Measurements from ENCODE around the gene TFAP2C. TPM values are rescaled to one million over a fixed set of nuclear protein-coding genes. Genes with fewer than 3 reads are reported as not detected.

Gene TFAP2C
- polyA plus RNA-seq, 2 donors, result 18.3 to 18.6 TPM

GRCh38 chr20:56592817-56593216, 36.3 kb upstream of the TFAP2C start:
- Histone ChIP-seq H3K4me1 (ENCODE audit: control insufficient read depth in 2 of 2, insufficient read depth in 2 of 2, low read length in 1 of 2) (peaks cover 0 to 2% of the 10 kb centered on the region in 2 donors), H3K27me3 (ENCODE audit: control insufficient read depth in 1 of 2, insufficient read depth in 2 of 2, low read length in 2 of 2) (no peaks in the 10 kb centered on the region), H3K9me3 (ENCODE audit: control insufficient read depth in 2 of 2, insufficient read depth in 1 of 2, low read depth in 1 of 2, low read length in 1 of 2) (no peaks in the 10 kb centered on the region), H3K4me3 (ENCODE audit: low read depth in 1 of 2, low read length in 2 of 2) (no peak overlapping the region), H3K27ac (ENCODE audit: low read depth in 2 of 2, low read length in 1 of 2) (no peak overlapping the region), H3K36me3 (ENCODE audit: control insufficient read depth in 2 of 2, insufficient read depth in 2 of 2, low read length in 1 of 2) (no peaks in the 10 kb centered on the region)
- 70% methylated on average over 6 of the region's 6 CpGs for WGBS, 2 donors

- Histone ChIP-seq H3K27ac (ENCODE audit: low read depth in 2 of 2, low read length in 1 of 2) (no peak overlapping the region), H3K9me3 (ENCODE audit: control insufficient read depth in 2 of 2, insufficient read depth in 1 of 2, low read depth in 1 of 2, low read length in 1 of 2) (no peaks in the 10 kb centered on the region), H3K36me3 (ENCODE audit: control insufficient read depth in 2 of 2, insufficient read depth in 2 of 2, low read length in 1 of 2) (no peaks in the 10 kb centered on the region), H3K27me3 (ENCODE audit: control insufficient read depth in 1 of 2, insufficient read depth in 2 of 2, low read length in 2 of 2) (no peaks in the 10 kb centered on the region), H3K4me3 (ENCODE audit: low read depth in 1 of 2, low read length in 2 of 2) (no peak overlapping the region), H3K4me1 (ENCODE audit: control insufficient read depth in 2 of 2, insufficient read depth in 2 of 2, low read length in 1 of 2) (no peaks in the 10 kb centered on the region)
- 78 to 82% methylated on average over 17 of the region's 17 CpGs for WGBS, 2 donors
Measured at GRCh38 chr20:56595746-56596475, 33.2 kb upstream of the TFAP2C start.

GRCh38 chr20:56601166-56601565, 27.9 kb upstream of the TFAP2C start:
- WGBS, 2 donors, result 63 to 68% methylated on average over 2 of the region's 2 CpGs

GRCh38 chr20:56604673-56605072, 24.4 kb upstream of the TFAP2C start:
- no peak overlapping the region for H3K27ac ChIP-seq (ENCODE audit: low read depth in 2 of 2, low read length in 1 of 2)
- no peaks in the 10 kb centered on the region for H3K9me3 ChIP-seq (ENCODE audit: control insufficient read depth in 2 of 2, insufficient read depth in 1 of 2, low read depth in 1 of 2, low read length in 1 of 2)
- no peaks in the 10 kb centered on the region for H3K4me1 ChIP-seq (ENCODE audit: control insufficient read depth in 2 of 2, insufficient read depth in 2 of 2, low read length in 1 of 2)
- no peaks in the 10 kb centered on the region for H3K36me3 ChIP-seq (ENCODE audit: control insufficient read depth in 2 of 2, insufficient read depth in 2 of 2, low read length in 1 of 2)
- H3K4me3 ChIP-seq (ENCODE audit: low read depth in 1 of 2, low read length in 2 of 2), result no peak overlapping the region
- no peaks in the 10 kb centered on the region for H3K27me3 ChIP-seq (ENCODE audit: control insufficient read depth in 1 of 2, insufficient read depth in 2 of 2, low read length in 2 of 2)
- WGBS, 2 donors, result 81 to 86% methylated on average over 10 of the region's 10 CpGs

More at GRCh38 chr20:56601166-56601565, 27.9 kb upstream of the TFAP2C start:
- Histone ChIP-seq H3K27me3 (ENCODE audit: control insufficient read depth in 1 of 2, insufficient read depth in 2 of 2, low read length in 2 of 2) (no peaks in the 10 kb centered on the region), H3K9me3 (ENCODE audit: control insufficient read depth in 2 of 2, insufficient read depth in 1 of 2, low read depth in 1 of 2, low read length in 1 of 2) (no peaks in the 10 kb centered on the region), H3K4me1 (ENCODE audit: control insufficient read depth in 2 of 2, insufficient read depth in 2 of 2, low read length in 1 of 2) (no peaks in the 10 kb centered on the region), H3K36me3 (ENCODE audit: control insufficient read depth in 2 of 2, insufficient read depth in 2 of 2, low read length in 1 of 2) (no peaks in the 10 kb centered on the region), H3K27ac (ENCODE audit: low read depth in 2 of 2, low read length in 1 of 2) (no peak overlapping the region), H3K4me3 (ENCODE audit: low read depth in 1 of 2, low read length in 2 of 2) (no peak overlapping the region)

GRCh38 chr20:56605261-56605996, 23.7 kb upstream of the TFAP2C start:
- H3K4me3 ChIP-seq (ENCODE audit: low read depth in 1 of 2, low read length in 2 of 2), result no peak overlapping the region
- H3K27me3 ChIP-seq (ENCODE audit: control insufficient read depth in 1 of 2, insufficient read depth in 2 of 2, low read length in 2 of 2), result no peaks in the 10 kb centered on the region
- no peaks in the 10 kb centered on the region for H3K9me3 ChIP-seq (ENCODE audit: control insufficient read depth in 2 of 2, insufficient read depth in 1 of 2, low read depth in 1 of 2, low read length in 1 of 2)
- no peaks in the 10 kb centered on the region for H3K4me1 ChIP-seq (ENCODE audit: control insufficient read depth in 2 of 2, insufficient read depth in 2 of 2, low read length in 1 of 2)
- WGBS, 2 donors, result 80 to 90% methylated on average over 6 of the region's 6 CpGs
- no peaks in the 10 kb centered on the region for H3K36me3 ChIP-seq (ENCODE audit: control insufficient read depth in 2 of 2, insufficient read depth in 2 of 2, low read length in 1 of 2)
- H3K27ac ChIP-seq (ENCODE audit: low read depth in 2 of 2, low read length in 1 of 2), result no peak overlapping the region

DNA sequence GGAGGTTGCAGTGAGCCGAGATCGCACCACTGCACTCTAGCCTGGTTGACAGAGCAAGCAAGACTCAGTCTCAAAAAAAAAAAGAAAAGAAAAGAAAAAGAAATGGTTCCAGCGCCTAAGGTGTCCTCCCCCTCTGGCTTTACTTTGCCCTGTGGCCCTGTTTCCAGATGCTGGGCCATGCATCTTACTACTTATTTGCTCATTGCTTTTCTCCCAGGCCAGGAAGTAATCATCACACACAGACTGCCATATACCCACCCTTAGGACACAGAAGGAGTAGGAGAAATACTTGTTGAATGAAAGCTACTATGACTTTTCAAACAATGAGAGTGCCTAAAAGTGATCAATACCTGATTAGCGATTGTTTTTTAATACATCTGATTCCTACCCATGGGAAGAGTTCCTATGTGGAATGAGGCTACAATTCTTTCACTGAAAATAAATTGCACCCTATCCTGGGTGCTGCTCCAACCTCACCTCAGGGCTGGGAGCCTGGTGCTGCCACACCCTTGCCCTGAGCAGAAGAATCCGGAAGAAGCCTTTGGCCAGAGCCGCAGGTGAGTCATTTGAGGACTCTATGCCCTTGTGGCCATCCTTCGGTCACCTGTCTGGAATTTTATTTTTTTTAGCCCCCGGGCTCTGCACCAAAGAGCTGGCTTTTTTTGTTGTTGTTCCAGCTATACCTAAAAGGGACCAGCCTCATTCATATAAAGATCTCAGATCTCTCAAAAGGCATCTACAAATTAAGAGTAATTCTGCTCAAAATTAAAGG, 22.7 kb upstream of the TFAP2C start:
- Histone ChIP-seq H3K36me3 (ENCODE audit: control insufficient read depth in 2 of 2, insufficient read depth in 2 of 2, low read length in 1 of 2) (no peaks in the 10 kb centered on the region), H3K27me3 (ENCODE audit: control insufficient read depth in 1 of 2, insufficient read depth in 2 of 2, low read length in 2 of 2) (no peaks in the 10 kb centered on the region), H3K27ac (ENCODE audit: low read depth in 2 of 2, low read length in 1 of 2) (no peak overlapping the region), H3K4me3 (ENCODE audit: low read depth in 1 of 2, low read length in 2 of 2) (no peak overlapping the region), H3K4me1 (ENCODE audit: control insufficient read depth in 2 of 2, insufficient read depth in 2 of 2, low read length in 1 of 2) (no peaks in the 10 kb centered on the region), H3K9me3 (ENCODE audit: control insufficient read depth in 2 of 2, insufficient read depth in 1 of 2, low read depth in 1 of 2, low read length in 1 of 2) (no peaks in the 10 kb centered on the region)
- WGBS, 2 donors, result 70 to 75% methylated on average over 8 of the region's 8 CpGs

DNA sequence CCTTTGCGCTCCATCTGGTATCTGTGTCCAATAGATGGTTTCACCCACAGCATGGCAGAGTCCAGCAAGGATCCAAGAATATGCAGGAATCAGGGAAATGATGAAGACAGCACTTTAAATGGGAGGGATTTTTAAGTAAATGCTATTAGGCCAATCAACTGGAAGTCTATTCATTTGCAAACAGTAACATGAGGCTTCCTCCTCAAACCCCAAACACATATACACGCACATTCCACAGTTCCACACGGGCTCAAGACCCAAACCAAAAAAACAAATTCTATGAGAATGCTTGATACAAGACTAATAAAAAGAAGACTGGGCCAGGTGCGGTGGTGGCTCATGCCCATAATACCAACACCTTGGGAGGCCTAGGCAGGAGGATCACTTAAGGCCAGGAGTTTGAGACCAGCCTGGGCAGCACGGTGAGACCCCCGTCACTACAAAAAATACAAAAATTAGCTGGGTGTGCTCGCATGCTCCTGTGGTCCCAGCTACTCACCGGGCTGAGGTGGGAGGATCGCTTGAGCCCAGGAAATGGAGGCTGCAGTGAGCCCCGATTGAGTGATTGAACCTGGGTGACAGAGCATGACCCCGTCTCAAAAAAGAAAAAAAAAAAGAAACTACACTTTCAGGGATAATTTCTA, 21.9 kb upstream of the TFAP2C start:
- WGBS, 2 donors, result 86 to 90% methylated on average over 11 of the region's 11 CpGs
- no peaks in the 10 kb centered on the region for H3K4me1 ChIP-seq (ENCODE audit: control insufficient read depth in 2 of 2, insufficient read depth in 2 of 2, low read length in 1 of 2)
- no peaks in the 10 kb centered on the region for H3K36me3 ChIP-seq (ENCODE audit: control insufficient read depth in 2 of 2, insufficient read depth in 2 of 2, low read length in 1 of 2)
- no peaks in the 10 kb centered on the region for H3K27me3 ChIP-seq (ENCODE audit: control insufficient read depth in 1 of 2, insufficient read depth in 2 of 2, low read length in 2 of 2)
- H3K4me3 ChIP-seq (ENCODE audit: low read depth in 1 of 2, low read length in 2 of 2), result no peak overlapping the region
- H3K27ac ChIP-seq (ENCODE audit: low read depth in 2 of 2, low read length in 1 of 2), result no peak overlapping the region
- no peaks in the 10 kb centered on the region for H3K9me3 ChIP-seq (ENCODE audit: control insufficient read depth in 2 of 2, insufficient read depth in 1 of 2, low read depth in 1 of 2, low read length in 1 of 2)

DNA sequence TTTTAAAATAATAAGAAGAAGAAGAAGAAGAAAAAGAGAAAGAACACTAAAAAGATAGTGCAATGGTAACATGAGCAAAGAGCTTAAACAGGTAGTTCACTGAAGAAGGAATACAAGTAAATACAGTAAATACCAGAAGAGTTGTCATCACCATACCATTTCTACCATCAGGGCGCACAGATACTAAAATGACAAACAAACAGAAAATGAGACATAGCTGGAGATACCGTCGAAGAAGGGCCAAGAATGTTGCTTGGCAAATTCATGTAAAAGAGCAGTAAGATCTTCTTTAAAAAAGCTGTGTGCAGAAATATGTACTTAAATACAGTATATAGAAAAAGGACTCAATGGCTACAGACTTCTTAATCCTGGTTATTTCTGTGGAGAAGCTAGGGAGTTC, 20.7 kb upstream of the TFAP2C start:
- H3K9me3 ChIP-seq (ENCODE audit: control insufficient read depth in 2 of 2, insufficient read depth in 1 of 2, low read depth in 1 of 2, low read length in 1 of 2), result no peaks in the 10 kb centered on the region
- no peaks in the 10 kb centered on the region for H3K27me3 ChIP-seq (ENCODE audit: control insufficient read depth in 1 of 2, insufficient read depth in 2 of 2, low read length in 2 of 2)
- no peaks in the 10 kb centered on the region for H3K36me3 ChIP-seq (ENCODE audit: control insufficient read depth in 2 of 2, insufficient read depth in 2 of 2, low read length in 1 of 2)
- no peaks in the 10 kb centered on the region for H3K4me1 ChIP-seq (ENCODE audit: control insufficient read depth in 2 of 2, insufficient read depth in 2 of 2, low read length in 1 of 2)
- H3K4me3 ChIP-seq (ENCODE audit: low read depth in 1 of 2, low read length in 2 of 2), result no peak overlapping the region
- no peak overlapping the region for H3K27ac ChIP-seq (ENCODE audit: low read depth in 2 of 2, low read length in 1 of 2)
- WGBS, 2 donors, result 86 to 93% methylated on average over 3 of the region's 3 CpGs

GRCh38 chr20:56609321-56609720, 19.8 kb upstream of the TFAP2C start:
- WGBS, 2 donors, result 75 to 81% methylated on average over 3 of the region's 3 CpGs
- no peaks in the 10 kb centered on the region for H3K4me1 ChIP-seq (ENCODE audit: control insufficient read depth in 2 of 2, insufficient read depth in 2 of 2, low read length in 1 of 2)
- no peaks in the 10 kb centered on the region for H3K9me3 ChIP-seq (ENCODE audit: control insufficient read depth in 2 of 2, insufficient read depth in 1 of 2, low read depth in 1 of 2, low read length in 1 of 2)
- H3K4me3 ChIP-seq (ENCODE audit: low read depth in 1 of 2, low read length in 2 of 2), result no peak overlapping the region
- H3K27me3 ChIP-seq (ENCODE audit: control insufficient read depth in 1 of 2, insufficient read depth in 2 of 2, low read length in 2 of 2), result no peaks in the 10 kb centered on the region
- H3K27ac ChIP-seq (ENCODE audit: low read depth in 2 of 2, low read length in 1 of 2), result no peak overlapping the region
- no peaks in the 10 kb centered on the region for H3K36me3 ChIP-seq (ENCODE audit: control insufficient read depth in 2 of 2, insufficient read depth in 2 of 2, low read length in 1 of 2)
